ENCODE data around the gene PLD3. TPM values are rescaled to one million over a fixed set of nuclear protein-coding genes. Genes with fewer than 3 reads are reported as not detected.

The PLD3 gene
- total RNA-seq, 6 experiments from 2014 or later, result 84.7 to 197 (median 113) TPM

- WGBS (ENCODE audit: insufficient coverage, low coverage, low lambda C conversion rate, missing lambda C conversion rate), result 89% methylated on average over 3 of the region's 3 CpGs
- intact Hi-C loops (cut with DNase I), result no loop called here
- peak in 1 of 4 donors; percentile 23 for ATAC-seq
- Histone ChIP-seq H3K9me3 (no peaks in the 10 kb centered on the region), H3K36me3 (no peaks in the 10 kb centered on the region), H3K27me3 (no peaks in the 10 kb centered on the region), H3K4me1 (peaks cover 0 to 6% (median 0%) of the 10 kb centered on the region in 4 donors), H3K27ac (peak overlapping the region in 1 of 3 donors; percentile 24), H3K4me3 (no peak overlapping the region)
- no peak for DNase-seq
- TF ChIP-seq CTCF (IDR thresholded peaks at IDR 0.05) (no peak), POLR2A (IDR thresholded peaks at IDR 0.05) (no peak)
Measured at GRCh38 chr19:40357640-40358039, 9.1 kb downstream of the PLD3 start.

GRCh38 chr19:40358773-40359172 lies 10.3 kb downstream of the PLD3 start:
- 76% methylated on average over 4 of the region's 5 CpGs for WGBS (ENCODE audit: insufficient coverage, low coverage, low lambda C conversion rate, missing lambda C conversion rate)
- peaks cover 0 to 6% (median 0%) of the 10 kb centered on the region in 4 donors for H3K4me1 ChIP-seq
- DNase-seq, result peak in 1 of 3 donors; percentile 52
- intact Hi-C loops (cut with DNase I), result no loop called here
- H3K4me3 ChIP-seq, result no peak overlapping the region
- no peak overlapping the region for H3K27ac ChIP-seq
- no peak for TF ChIP-seq CTCF (IDR thresholded peaks at IDR 0.05)
- no peak for TF ChIP-seq POLR2A (IDR thresholded peaks at IDR 0.05)
- no peaks in the 10 kb centered on the region for H3K27me3 ChIP-seq
- H3K36me3 ChIP-seq, result no peaks in the 10 kb centered on the region
- no peaks in the 10 kb centered on the region for H3K9me3 ChIP-seq
- ATAC-seq, result peak; percentile 37 to 64 (median 56)

GRCh38 chr19:40360020-40360707 lies 11.7 kb downstream of the PLD3 start:
- H3K4me3 ChIP-seq, result no peak overlapping the region
- H3K4me1 ChIP-seq, result peaks cover 0 to 6% (median 0%) of the 10 kb centered on the region in 4 donors
- H3K27me3 ChIP-seq, result no peaks in the 10 kb centered on the region
- no peaks in the 10 kb centered on the region for H3K36me3 ChIP-seq
- no peak overlapping the region for H3K27ac ChIP-seq
- intact Hi-C loops (cut with DNase I), result no loop called here
- no peak for ATAC-seq
- H3K9me3 ChIP-seq, result no peaks in the 10 kb centered on the region
- DNase-seq, result no peak
- TF ChIP-seq CTCF (IDR thresholded peaks at IDR 0.05) (no peak), POLR2A (IDR thresholded peaks at IDR 0.05) (no peak)
- 89% methylated on average over 13 of the region's 13 CpGs for WGBS (ENCODE audit: insufficient coverage, low coverage, low lambda C conversion rate, missing lambda C conversion rate)

GRCh38 chr19:40360708-40361241 lies 12.3 kb downstream of the PLD3 start:
- Histone ChIP-seq H3K27ac (no peak overlapping the region), H3K36me3 (no peaks in the 10 kb centered on the region), H3K4me3 (no peak overlapping the region), H3K9me3 (no peaks in the 10 kb centered on the region), H3K4me1 (peaks cover 0 to 6% (median 0%) of the 10 kb centered on the region in 4 donors), H3K27me3 (no peaks in the 10 kb centered on the region)
- intact Hi-C loops (cut with DNase I), result no loop called here
- TF ChIP-seq POLR2A (IDR thresholded peaks at IDR 0.05) (no peak), CTCF (IDR thresholded peaks at IDR 0.05) (no peak)
- DNase-seq (no peak), ATAC-seq (peak in 2 of 4 donors; percentile 19 to 35)
- 68% methylated on average over 5 of the region's 12 CpGs for WGBS (ENCODE audit: insufficient coverage, low coverage, low lambda C conversion rate, missing lambda C conversion rate)

Data from right lobe of liver (tissue), 6 donors.